ENCODE data around the gene RANGRF. TPM values are rescaled to one million over a fixed set of nuclear protein-coding genes. Genes with fewer than 3 reads are reported as not detected.

Gene RANGRF
- total RNA-seq, 1 donor from 2014 or later: 19.8 TPM

GRCh38 chr17:8294361-8294760, 5.9 kb downstream of the RANGRF start:
- H3K4me1 Mint-ChIP-seq (ENCODE audit: low read depth): peaks cover 27% of the 10 kb centered on the region
- TF ChIP-seq CTCF (IDR thresholded peaks at IDR 0.05): no peak
- no peaks in the 10 kb centered on the region for H3K27me3 Mint-ChIP-seq (ENCODE audit: low read depth)
- H3K4me3 Mint-ChIP-seq (ENCODE audit: unreplicated experiment): peak overlapping the region; percentile 86
- H3K9me3 Mint-ChIP-seq (ENCODE audit: low read depth): no peaks in the 10 kb centered on the region
- H3K36me3 Mint-ChIP-seq (ENCODE audit: low read depth): peaks cover 2% of the 10 kb centered on the region
- DNase-seq (ENCODE audit: low spot score): no peak
- H3K27ac Mint-ChIP-seq (ENCODE audit: unreplicated experiment): peak overlapping the region; percentile 89

GRCh38 chr17:8294814-8295316, 6.4 kb downstream of the RANGRF start:
- Mint-ChIP-seq H3K27ac (ENCODE audit: unreplicated experiment) (peak overlapping the region; percentile 89), H3K4me1 (ENCODE audit: low read depth) (peaks cover 22% of the 10 kb centered on the region), H3K9me3 (ENCODE audit: low read depth) (no peaks in the 10 kb centered on the region), H3K27me3 (ENCODE audit: low read depth) (no peaks in the 10 kb centered on the region), H3K4me3 (ENCODE audit: unreplicated experiment) (peak overlapping the region; percentile 86), H3K36me3 (ENCODE audit: low read depth) (peaks cover 2% of the 10 kb centered on the region)
- DNase-seq (ENCODE audit: low spot score): no peak
- no peak for TF ChIP-seq CTCF (IDR thresholded peaks at IDR 0.05)

GRCh38 chr17:8300226-8300625, 11.8 kb downstream of the RANGRF start:
- Mint-ChIP-seq H3K4me3 (ENCODE audit: unreplicated experiment) (no peak overlapping the region), H3K36me3 (ENCODE audit: low read depth) (no peaks in the 10 kb centered on the region), H3K4me1 (ENCODE audit: low read depth) (peaks cover 9% of the 10 kb centered on the region)

GRCh38 chr17:8300627-8301242, 12.3 kb downstream of the RANGRF start:
- peaks cover 9% of the 10 kb centered on the region for H3K4me1 Mint-ChIP-seq (ENCODE audit: low read depth)
- H3K9me3 Mint-ChIP-seq (ENCODE audit: low read depth): no peaks in the 10 kb centered on the region
- H3K36me3 Mint-ChIP-seq (ENCODE audit: low read depth): no peaks in the 10 kb centered on the region
- no peak for DNase-seq (ENCODE audit: low spot score)
- H3K27ac Mint-ChIP-seq (ENCODE audit: unreplicated experiment): peak overlapping the region; percentile 43
- TF ChIP-seq CTCF (IDR thresholded peaks at IDR 0.05): peak; percentile 87
- no peaks in the 10 kb centered on the region for H3K27me3 Mint-ChIP-seq (ENCODE audit: low read depth)
- no peak overlapping the region for H3K4me3 Mint-ChIP-seq (ENCODE audit: unreplicated experiment)

More at GRCh38 chr17:8300226-8300625, 11.8 kb downstream of the RANGRF start:
- DNase-seq (ENCODE audit: low spot score): no peak
- H3K9me3 Mint-ChIP-seq (ENCODE audit: low read depth): no peaks in the 10 kb centered on the region
- H3K27ac Mint-ChIP-seq (ENCODE audit: unreplicated experiment): peak overlapping the region; percentile 43
- no peaks in the 10 kb centered on the region for H3K27me3 Mint-ChIP-seq (ENCODE audit: low read depth)
- no peak for TF ChIP-seq CTCF (IDR thresholded peaks at IDR 0.05)

- DNase-seq (ENCODE audit: low spot score): peak; percentile 66
- Mint-ChIP-seq H3K27ac (ENCODE audit: unreplicated experiment) (no peak overlapping the region), H3K36me3 (ENCODE audit: low read depth) (no peaks in the 10 kb centered on the region), H3K4me1 (ENCODE audit: low read depth) (peaks cover 5% of the 10 kb centered on the region), H3K27me3 (ENCODE audit: low read depth) (peaks cover 31% of the 10 kb centered on the region), H3K9me3 (ENCODE audit: low read depth) (no peaks in the 10 kb centered on the region), H3K4me3 (ENCODE audit: unreplicated experiment) (no peak overlapping the region)
- TF ChIP-seq CTCF (IDR thresholded peaks at IDR 0.05): no peak
Observed at GRCh38 chr17:8310601-8311123, 22.2 kb downstream of the RANGRF start.
